ENCODE results near the gene DDX39B.

DDX39B gene

DNA sequence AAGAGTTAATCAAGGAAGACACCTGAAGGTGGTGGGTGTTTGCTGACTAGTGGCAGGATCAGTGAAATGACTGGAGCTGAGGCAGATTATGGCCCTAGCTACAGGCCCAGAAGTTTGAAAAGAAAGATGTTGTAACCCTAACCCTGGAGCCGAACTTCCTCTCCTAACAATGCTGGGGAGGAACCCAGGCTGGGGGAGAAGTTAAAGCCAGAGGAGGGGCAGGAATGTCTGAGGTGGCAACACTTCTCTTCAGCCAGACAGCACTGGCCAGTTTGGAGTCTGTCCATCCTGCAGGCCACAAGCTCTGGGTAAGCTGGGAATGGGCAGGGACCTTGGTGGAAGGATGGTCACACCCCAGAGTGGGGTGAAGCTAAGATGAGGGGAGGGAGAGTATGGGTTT is 44.2 kb upstream of the DDX39B start, which contains the start of gene LST1:
LST1 (plus strand) TSS at position 270 of the 400 bp plus-strand sequence. CDS start 1,023 bp downstream, outside the sequence.
- Mint-ChIP-seq H3K36me3 (ENCODE audit: low read depth) (no peaks in the 10 kb centered on the region), H3K4me1 (peaks cover 27% of the 10 kb centered on the region), H3K27ac (peak within 1 kb of the TSS in 2 of 3 experiments; percentile 75), H3K27me3 (ENCODE audit: low read depth) (peaks cover 11% of the 10 kb centered on the region), H3K4me3 (peak within 1 kb of the TSS in 1 of 3 experiments; percentile 35), H3K9me3 (no peaks in the 10 kb centered on the region)
- TF ChIP-seq, protein P1, sequence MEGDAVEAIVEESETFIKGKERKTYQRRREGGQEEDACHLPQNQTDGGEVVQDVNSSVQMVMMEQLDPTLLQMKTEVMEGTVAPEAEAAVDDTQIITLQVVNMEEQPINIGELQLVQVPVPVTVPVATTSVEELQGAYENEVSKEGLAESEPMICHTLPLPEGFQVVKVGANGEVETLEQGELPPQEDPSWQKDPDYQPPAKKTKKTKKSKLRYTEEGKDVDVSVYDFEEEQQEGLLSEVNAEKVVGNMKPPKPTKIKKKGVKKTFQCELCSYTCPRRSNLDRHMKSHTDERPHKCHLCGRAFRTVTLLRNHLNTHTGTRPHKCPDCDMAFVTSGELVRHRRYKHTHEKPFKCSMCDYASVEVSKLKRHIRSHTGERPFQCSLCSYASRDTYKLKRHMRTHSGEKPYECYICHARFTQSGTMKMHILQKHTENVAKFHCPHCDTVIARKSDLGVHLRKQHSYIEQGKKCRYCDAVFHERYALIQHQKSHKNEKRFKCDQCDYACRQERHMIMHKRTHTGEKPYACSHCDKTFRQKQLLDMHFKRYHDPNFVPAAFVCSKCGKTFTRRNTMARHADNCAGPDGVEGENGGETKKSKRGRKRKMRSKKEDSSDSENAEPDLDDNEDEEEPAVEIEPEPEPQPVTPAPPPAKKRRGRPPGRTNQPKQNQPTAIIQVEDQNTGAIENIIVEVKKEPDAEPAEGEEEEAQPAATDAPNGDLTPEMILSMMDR (IDR thresholded peaks at IDR 0.05; ENCODE audit: unreplicated experiment in 3 of 3), result no peak

DNA sequence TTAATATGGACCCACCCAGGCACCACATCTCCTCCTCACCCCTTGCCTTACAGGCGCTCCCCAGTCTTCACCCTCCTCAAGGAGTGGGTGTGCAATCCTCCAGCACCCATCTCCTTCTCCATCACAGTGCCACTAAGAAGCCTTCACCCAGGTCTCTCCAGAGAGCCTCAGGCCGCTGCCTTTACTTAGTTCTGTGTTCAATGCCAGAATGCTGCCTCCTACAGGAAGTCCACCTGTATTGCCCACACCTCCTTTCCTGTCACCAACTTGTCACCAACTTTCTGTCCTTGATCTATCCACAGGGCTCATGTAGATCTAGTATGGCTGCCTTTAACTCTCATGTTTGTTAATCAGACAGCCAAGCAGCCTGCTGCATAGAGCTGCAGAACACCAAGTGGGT is 43.7 kb upstream of the DDX39B start:
- Mint-ChIP-seq H3K4me1 (peaks cover 31% of the 10 kb centered on the region), H3K36me3 (ENCODE audit: low read depth) (no peaks in the 10 kb centered on the region), H3K4me3 (peak overlapping the region in 1 of 3 experiments; percentile 35), H3K9me3 (no peaks in the 10 kb centered on the region), H3K27me3 (ENCODE audit: low read depth) (peaks cover 11% of the 10 kb centered on the region), H3K27ac (peak overlapping the region in 1 of 3 experiments; percentile 71)
- TF ChIP-seq, protein P1 (IDR thresholded peaks at IDR 0.05; ENCODE audit: unreplicated experiment in 3 of 3), result no peak

DNA sequence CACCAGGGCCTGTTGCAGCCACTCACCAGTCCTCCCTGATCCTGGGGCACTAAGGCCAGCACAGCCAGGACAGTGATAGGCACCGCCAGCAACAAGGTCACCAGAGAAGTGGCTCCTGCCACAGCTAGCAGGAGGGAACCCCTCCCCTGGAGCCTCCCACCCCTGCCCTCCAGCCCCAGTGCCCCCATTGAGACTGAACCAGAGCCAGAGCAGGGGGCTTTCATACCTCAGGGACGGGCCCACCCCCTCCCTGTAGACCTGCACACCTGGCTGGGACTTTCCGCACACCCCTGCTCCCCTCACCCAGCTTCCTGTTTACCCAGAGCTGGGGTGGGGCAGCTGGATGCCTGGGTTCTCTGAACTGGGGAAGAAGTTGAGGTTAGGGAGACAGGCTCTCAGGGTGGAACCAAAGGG is 40.4 kb upstream of the DDX39B start, which contains the start of gene LTB:
LTB (minus strand) TSS at position 195 of the 414 bp plus-strand sequence; CDS start at position 188, 7 bp downstream.
- Mint-ChIP-seq H3K36me3 (ENCODE audit: low read depth) (no peaks in the 10 kb centered on the region), H3K27me3 (ENCODE audit: low read depth) (peaks cover 7% of the 10 kb centered on the region), H3K4me3 (peak within 1 kb of the TSS; percentile 94 to 96 (median 95)), H3K9me3 (no peaks in the 10 kb centered on the region), H3K4me1 (peaks cover 25% of the 10 kb centered on the region), H3K27ac (peak within 1 kb of the TSS; percentile 81 to 89 (median 89))
- TF ChIP-seq, protein P1 (IDR thresholded peaks at IDR 0.05; ENCODE audit: unreplicated experiment in 3 of 3), result no peak

DNA sequence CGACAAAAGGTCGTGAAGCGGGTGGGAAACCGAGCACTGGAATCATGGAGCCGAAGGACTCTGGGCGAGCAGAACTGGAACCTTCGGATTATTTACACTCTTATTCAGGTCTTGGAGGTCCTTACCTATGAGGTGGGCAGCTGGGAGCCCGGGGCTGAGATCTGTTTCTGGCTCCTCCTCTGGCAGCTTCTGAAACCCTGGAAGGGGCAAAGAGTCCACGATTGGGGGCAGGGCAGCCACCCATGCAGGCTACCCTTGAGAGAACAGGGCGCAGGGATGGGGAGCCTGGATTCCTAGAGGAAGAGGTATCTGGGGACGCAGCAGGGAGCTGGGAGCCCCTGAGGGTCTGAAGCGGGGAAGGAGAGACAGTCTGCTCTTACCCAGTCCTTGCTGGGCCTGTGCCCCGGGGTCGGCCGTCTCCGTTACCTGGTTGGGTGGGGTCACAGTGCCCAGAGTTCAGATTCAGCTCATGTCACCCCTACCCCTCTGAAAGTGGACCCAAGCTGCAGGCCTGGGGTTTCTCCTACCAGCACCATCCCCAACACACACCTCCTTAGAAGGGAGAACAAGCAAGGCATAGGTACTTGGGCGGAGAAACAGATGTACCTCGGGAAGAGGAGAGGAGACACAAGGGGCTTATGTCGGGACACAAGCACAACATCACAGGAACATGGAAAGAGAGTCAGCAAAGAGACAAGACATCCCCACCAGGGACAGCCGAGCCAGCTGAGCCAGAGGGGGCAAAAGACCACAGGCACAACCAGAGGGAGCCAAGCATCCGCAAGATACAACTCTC is 39.8 kb upstream of the DDX39B start:
- Mint-ChIP-seq H3K4me3 (peak overlapping the region; percentile 94 to 96 (median 95)), H3K4me1 (peaks cover 21% of the 10 kb centered on the region), H3K27ac (peak overlapping the region; percentile 81 to 89 (median 89)), H3K9me3 (no peaks in the 10 kb centered on the region), H3K27me3 (ENCODE audit: low read depth) (peaks cover 6% of the 10 kb centered on the region), H3K36me3 (ENCODE audit: low read depth) (no peaks in the 10 kb centered on the region)
- TF ChIP-seq, protein P1 (IDR thresholded peaks at IDR 0.05; ENCODE audit: unreplicated experiment in 3 of 3), result no peak

DNA sequence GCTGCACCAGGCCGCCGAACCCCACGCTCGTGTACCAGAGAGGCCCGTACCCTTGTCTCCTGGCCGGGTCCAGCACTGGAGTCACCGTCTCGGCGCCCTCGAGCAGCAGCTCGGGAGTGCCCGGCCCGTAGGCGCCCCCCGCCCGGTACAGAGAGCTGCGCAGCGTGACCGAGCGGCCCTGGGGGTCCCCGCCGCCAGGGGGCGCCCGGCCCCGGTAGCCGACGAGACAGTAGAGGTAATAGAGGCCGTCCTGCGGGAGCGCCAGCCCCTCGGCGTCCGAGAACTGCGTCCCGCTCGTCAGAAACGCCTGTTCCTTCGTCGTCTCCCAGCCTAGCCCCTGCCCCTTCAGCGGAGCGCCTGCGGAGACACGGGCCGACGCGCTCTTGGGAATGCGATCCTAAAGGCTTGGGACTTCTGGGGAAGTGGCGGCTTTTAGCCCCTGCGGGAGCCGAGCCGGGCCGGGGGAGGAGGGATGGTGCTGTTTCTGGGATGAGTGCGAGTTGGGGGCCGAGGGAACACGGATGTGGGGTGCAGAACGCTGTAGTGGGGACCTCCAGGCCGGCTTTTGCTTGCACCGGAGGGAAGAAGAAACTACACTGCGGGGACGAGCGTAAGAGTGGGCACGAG is 39.1 kb upstream of the DDX39B start:
- Mint-ChIP-seq H3K4me1 (peaks cover 20% of the 10 kb centered on the region), H3K27ac (peak overlapping the region; percentile 81 to 89 (median 89)), H3K9me3 (no peaks in the 10 kb centered on the region), H3K4me3 (peak overlapping the region; percentile 94 to 96 (median 95)), H3K27me3 (ENCODE audit: low read depth) (peaks cover 6% of the 10 kb centered on the region), H3K36me3 (ENCODE audit: low read depth) (no peaks in the 10 kb centered on the region)
- TF ChIP-seq, protein P1 (IDR thresholded peaks at IDR 0.05; ENCODE audit: unreplicated experiment in 3 of 3), result peak; percentile 96 to 98 (median 98)
